ENCODE data around the gene CMTM7. TPM values are rescaled to one million over a fixed set of nuclear protein-coding genes. Genes with fewer than 3 reads are reported as not detected.
"Not testable (repeated sequence)": the region's sequence is repeated elsewhere in the genome, so short reads cannot be mapped to it uniquely, and the experiment has no call there.

CMTM7 gene
- total and polyA plus RNA-seq, 7 experiments from 2014 or later: 38.6 to 157 (median 53.0) TPM

GRCh38 chr3:32472151-32472550, 80.5 kb downstream of the CMTM7 start:
- H3K4me3 ChIP-seq (ENCODE audit: low read length); H3K27ac ChIP-seq (ENCODE audit: low read depth, low read length); H3K36me3 ChIP-seq (ENCODE audit: control insufficient read depth in 2 of 3, insufficient read depth in 3 of 3, low read length in 3 of 3); H3K27me3 ChIP-seq (ENCODE audit: control insufficient read depth in 2 of 2, insufficient read depth in 2 of 2, low read length in 2 of 2); H3K9me3 Mint-ChIP-seq; H3K4me3 Mint-ChIP-seq; H3K9me3 ChIP-seq (ENCODE audit: control insufficient read depth in 2 of 3, low read length in 3 of 3); H3K27me3 Mint-ChIP-seq; intact Hi-C loops (cut with micrococcal nuclease); DNase-seq; ATAC-seq: not testable (repeated sequence)
- peaks cover 7 to 18% of the 10 kb centered on the region in 2 donors for H3K4me1 ChIP-seq (ENCODE audit: control insufficient read depth in 2 of 2, insufficient read depth in 2 of 2, low read length in 2 of 2)
- ChIA-PET POLR2A (interaction anchor here (1.8 kb wide), 1 partner anchor 97 kb away, joined by 5 read pairs; no protein-coding TSS in a partner anchor), CTCF (interaction anchor here (0.7 to 0.9 kb wide), 2 partner anchors 97 to 100 kb away, joined by 3 read pairs; no protein-coding TSS in a partner anchor)
- Mint-ChIP-seq H3K36me3 (peaks cover 0 to 41% (median 28%) of the 10 kb centered on the region in 5 donors), H3K27ac (peak overlapping the region in 3 of 9 donors; percentile 13 to 73 (median 23)), H3K4me1 (peaks cover 24 to 61% (median 46%) of the 10 kb centered on the region in 7 donors)

GRCh38 chr3:32474201-32474600, 82.5 kb downstream of the CMTM7 start:
- Histone ChIP-seq H3K27me3 (ENCODE audit: control insufficient read depth in 2 of 2, insufficient read depth in 2 of 2, low read length in 2 of 2) (no peaks in the 10 kb centered on the region), H3K9me3 (ENCODE audit: control insufficient read depth in 2 of 3, low read length in 3 of 3) (no peaks in the 10 kb centered on the region), H3K27ac (ENCODE audit: low read depth, low read length) (no peak overlapping the region), H3K4me3 (ENCODE audit: low read length) (no peak overlapping the region), H3K4me1 (ENCODE audit: control insufficient read depth in 2 of 2, insufficient read depth in 2 of 2, low read length in 2 of 2) (peaks cover 0 to 13% of the 10 kb centered on the region in 2 donors), H3K36me3 (ENCODE audit: control insufficient read depth in 2 of 3, insufficient read depth in 3 of 3, low read length in 3 of 3) (peaks cover 0 to 6% (median 4%) of the 10 kb centered on the region in 3 experiments)
- H3K27ac Mint-ChIP-seq: peak overlapping the region in 1 of 9 donors; percentile 4
- intact Hi-C loops (cut with micrococcal nuclease): no loop called here
- POLR2A ChIA-PET: interaction anchor here (0.7 to 1.0 kb wide), 2 partner anchors 50 to 103 kb away, joined by 3 read pairs; no protein-coding TSS in a partner anchor
- H3K27me3 Mint-ChIP-seq: no peaks in the 10 kb centered on the region
- H3K4me1 Mint-ChIP-seq: peaks cover 20 to 46% (median 37%) of the 10 kb centered on the region in 7 donors
- no peak overlapping the region for H3K4me3 Mint-ChIP-seq
- DNase-seq (no peak), ATAC-seq (no peak)
- peaks cover 0 to 4% (median 0%) of the 10 kb centered on the region in 11 donors for H3K9me3 Mint-ChIP-seq
- peaks cover 0 to 54% (median 39%) of the 10 kb centered on the region in 5 donors for H3K36me3 Mint-ChIP-seq
- CTCF ChIA-PET: interaction anchor here (0.6 kb wide), 1 partner anchor 308 kb away, joined by 3 read pairs; no protein-coding TSS in a partner anchor

GRCh38 chr3:32480604-32481003, 89.0 kb downstream of the CMTM7 start:
- Histone ChIP-seq H3K4me1 (ENCODE audit: control insufficient read depth in 2 of 2, insufficient read depth in 2 of 2, low read length in 2 of 2) (no peaks in the 10 kb centered on the region), H3K36me3 (ENCODE audit: control insufficient read depth in 2 of 3, insufficient read depth in 3 of 3, low read length in 3 of 3) (peaks cover 0 to 19% (median 0%) of the 10 kb centered on the region in 3 experiments), H3K4me3 (ENCODE audit: low read length) (no peak overlapping the region), H3K27me3 (ENCODE audit: control insufficient read depth in 2 of 2, insufficient read depth in 2 of 2, low read length in 2 of 2) (no peaks in the 10 kb centered on the region), H3K9me3 (ENCODE audit: control insufficient read depth in 2 of 3, low read length in 3 of 3) (no peaks in the 10 kb centered on the region), H3K27ac (ENCODE audit: low read depth, low read length) (no peak overlapping the region)
- CTCF ChIA-PET: interaction anchor here (0.6 to 1.1 kb wide), 3 partner anchors 11 to 586 kb away, joined by 3 read pairs; no protein-coding TSS in a partner anchor
- no peak for DNase-seq
- intact Hi-C loops (cut with micrococcal nuclease): no loop called here
- no peak for ATAC-seq
- H3K27ac Mint-ChIP-seq: peak overlapping the region in 2 of 9 donors; percentile 5 to 11
- peaks cover 0 to 1% (median 0%) of the 10 kb centered on the region in 11 donors for H3K9me3 Mint-ChIP-seq
- no peak overlapping the region for H3K4me3 Mint-ChIP-seq
- H3K27me3 Mint-ChIP-seq: no peaks in the 10 kb centered on the region
- peaks cover 17 to 43% (median 22%) of the 10 kb centered on the region in 7 donors for H3K4me1 Mint-ChIP-seq
- POLR2A ChIA-PET: interaction anchor here (1.3 kb wide), 1 partner anchor 109 kb away, joined by 4 read pairs; no protein-coding TSS in a partner anchor
- peaks cover 4 to 72% (median 61%) of the 10 kb centered on the region in 5 donors for H3K36me3 Mint-ChIP-seq

- Histone ChIP-seq H3K4me3 (ENCODE audit: low read length) (no peak overlapping the region), H3K4me1 (ENCODE audit: control insufficient read depth in 2 of 2, insufficient read depth in 2 of 2, low read length in 2 of 2) (no peaks in the 10 kb centered on the region), H3K27me3 (ENCODE audit: control insufficient read depth in 2 of 2, insufficient read depth in 2 of 2, low read length in 2 of 2) (no peaks in the 10 kb centered on the region), H3K36me3 (ENCODE audit: control insufficient read depth in 2 of 3, insufficient read depth in 3 of 3, low read length in 3 of 3) (peaks cover 0 to 30% (median 0%) of the 10 kb centered on the region in 3 experiments), H3K27ac (ENCODE audit: low read depth, low read length) (no peak overlapping the region), H3K9me3 (ENCODE audit: control insufficient read depth in 2 of 3, low read length in 3 of 3) (no peaks in the 10 kb centered on the region)
- POLR2A ChIA-PET: no interaction called here
- H3K27ac Mint-ChIP-seq: peak overlapping the region in 1 of 9 donors; percentile 3
- H3K4me3 Mint-ChIP-seq: no peak overlapping the region
- CTCF ChIA-PET: interaction anchor here (0.6 kb wide), 2 partner anchors 12 to 188 kb away, joined by 3 to 4 read pairs; no protein-coding TSS in a partner anchor
- H3K4me1 Mint-ChIP-seq: peaks cover 16 to 51% (median 22%) of the 10 kb centered on the region in 7 donors
- intact Hi-C loops (cut with micrococcal nuclease): no loop called here
- H3K36me3 Mint-ChIP-seq: peaks cover 4 to 73% (median 59%) of the 10 kb centered on the region in 5 donors
- ATAC-seq (no peak), DNase-seq (no peak)
- H3K27me3 Mint-ChIP-seq: no peaks in the 10 kb centered on the region
- peaks cover 0 to 3% (median 0%) of the 10 kb centered on the region in 11 donors for H3K9me3 Mint-ChIP-seq
Measured at GRCh38 chr3:32481791-32482631, 90.4 kb downstream of the CMTM7 start.

- no peaks in the 10 kb centered on the region for H3K27me3 Mint-ChIP-seq
- Histone ChIP-seq H3K9me3 (ENCODE audit: control insufficient read depth in 2 of 3, low read length in 3 of 3) (no peaks in the 10 kb centered on the region), H3K4me1 (ENCODE audit: control insufficient read depth in 2 of 2, insufficient read depth in 2 of 2, low read length in 2 of 2) (no peaks in the 10 kb centered on the region), H3K36me3 (ENCODE audit: control insufficient read depth in 2 of 3, insufficient read depth in 3 of 3, low read length in 3 of 3) (peaks cover 0 to 36% (median 2%) of the 10 kb centered on the region in 3 experiments), H3K27me3 (ENCODE audit: control insufficient read depth in 2 of 2, insufficient read depth in 2 of 2, low read length in 2 of 2) (no peaks in the 10 kb centered on the region), H3K4me3 (ENCODE audit: low read length) (no peak overlapping the region), H3K27ac (ENCODE audit: low read depth, low read length) (no peak overlapping the region)
- ChIA-PET POLR2A (no interaction called here), CTCF (interaction anchor here (0.6 kb wide), 2 partner anchors 13 to 188 kb away, joined by 3 to 4 read pairs; no protein-coding TSS in a partner anchor)
- peaks cover 4 to 75% (median 60%) of the 10 kb centered on the region in 5 donors for H3K36me3 Mint-ChIP-seq
- DNase-seq: no peak
- no peak overlapping the region for H3K4me3 Mint-ChIP-seq
- peaks cover 15 to 50% (median 22%) of the 10 kb centered on the region in 7 donors for H3K4me1 Mint-ChIP-seq
- no peak for ATAC-seq
- peaks cover 0 to 3% (median 0%) of the 10 kb centered on the region in 11 donors for H3K9me3 Mint-ChIP-seq
- peak overlapping the region in 2 of 9 donors; percentile 3 to 49 for H3K27ac Mint-ChIP-seq
- intact Hi-C loops (cut with micrococcal nuclease): no loop called here
Measured at GRCh38 chr3:32482693-32483092, 91.0 kb downstream of the CMTM7 start.

GRCh38 chr3:32483772-32484171, 92.1 kb downstream of the CMTM7 start:
- no peaks in the 10 kb centered on the region for H3K4me1 ChIP-seq (ENCODE audit: control insufficient read depth in 2 of 2, insufficient read depth in 2 of 2, low read length in 2 of 2)
- ChIA-PET CTCF (no interaction called here), POLR2A (interaction anchor here (0.7 to 0.8 kb wide), 2 partner anchors 51 to 1133 kb away, joined by 3 read pairs; no protein-coding TSS in a partner anchor)
- Mint-ChIP-seq H3K36me3 (peaks cover 4 to 76% (median 59%) of the 10 kb centered on the region in 5 donors), H3K9me3 (peaks cover 0 to 3% (median 0%) of the 10 kb centered on the region in 11 donors), H3K4me1 (peaks cover 11 to 56% (median 21%) of the 10 kb centered on the region in 7 donors), H3K27me3 (no peaks in the 10 kb centered on the region), H3K4me3 (no peak overlapping the region), H3K27ac (peak overlapping the region in 3 of 9 donors; percentile 7 to 50 (median 21))
- H3K4me3 ChIP-seq (ENCODE audit: low read length): no peak overlapping the region
- intact Hi-C loops (cut with micrococcal nuclease): no loop called here
- no peaks in the 10 kb centered on the region for H3K27me3 ChIP-seq (ENCODE audit: control insufficient read depth in 2 of 2, insufficient read depth in 2 of 2, low read length in 2 of 2)
- H3K9me3 ChIP-seq (ENCODE audit: control insufficient read depth in 2 of 3, low read length in 3 of 3): no peaks in the 10 kb centered on the region
- H3K36me3 ChIP-seq (ENCODE audit: control insufficient read depth in 2 of 3, insufficient read depth in 3 of 3, low read length in 3 of 3): peaks cover 0 to 33% (median 10%) of the 10 kb centered on the region in 3 experiments
- DNase-seq (no peak), ATAC-seq (no peak)
- no peak overlapping the region for H3K27ac ChIP-seq (ENCODE audit: low read depth, low read length)

All from naive thymus-derived CD4-positive, alpha-beta T cell (primary cell).